Left ventricle myocardium inferior (tissue), 1 donor: ENCODE measurements around the gene TAPBP. TPM values are rescaled to one million over a fixed set of nuclear protein-coding genes. Genes with fewer than 3 reads are reported as not detected.

Experiments
- DNase-seq: peaks from one replicate; pipeline ENCODE4 v3.0.0-alpha.2; 2020
- H3K27ac ChIP-seq: fragments of 200-600 bp; replicated peaks from 2 replicates; pipeline ENCODE4 v1.8.0; 2021
- H3K27me3 ChIP-seq: fragments of 200-600 bp; 2 replicates; pipeline ENCODE4 v1.8.0; 2021; ENCODE audit warnings: low read depth
- H3K36me3 ChIP-seq: fragments of 200-600 bp; 2 replicates; pipeline ENCODE4 v1.8.0; 2021
- H3K4me1 ChIP-seq: fragments of 200-600 bp; 2 replicates; pipeline ENCODE4 v1.8.0; 2021
- H3K4me3 ChIP-seq: fragments of 200-600 bp; 2 replicates; pipeline ENCODE4 v1.8.0; 2021; ENCODE audit warnings: mild to moderate bottlenecking, moderate library complexity
- H3K9me3 ChIP-seq: fragments of 200-600 bp; replicated peaks from 2 replicates; pipeline ENCODE4 v1.8.0; 2021
- intact Hi-C: fragments of 100-400 bp; cut with micrococcal nuclease; formaldehyde crosslinking; loops from one replicate; pipeline ENCODE4 v1.11.0; 2022
- total RNA-seq: library from RNA; stranded (reverse); fragmentation: NEBNext Ultra II Directional; extraction: Animal tissue kit (Norgen Biotek cat#: 25700); gene quantifications from one replicate; pipeline ENCODE4 v1.2.1, GENCODE V29; 2021
- TF ChIP-seq, protein P1 (sequence below): fragments of 200-600 bp; IDR thresholded peaks from 2 replicates; pipeline ENCODE4 v1.8.0; 2021; ENCODE audit warnings: antibody characterized with exemption, mild to moderate bottlenecking, borderline replicate concordance
- donor health status: DM: no; HTN: yes; CAD: no; lungs with severe emphysema.

TAPBP gene
- total RNA-seq, 1 donor from 2014 or later: 92.3 TPM

GRCh38 chr6:33333666-33334065, 19.8 kb upstream of the TAPBP start:
- no peak for DNase-seq
- Histone ChIP-seq H3K9me3 (no peaks in the 10 kb centered on the region), H3K27ac (no peak overlapping the region), H3K36me3 (no peaks in the 10 kb centered on the region), H3K4me3 (no peak overlapping the region), H3K27me3 (no peaks in the 10 kb centered on the region), H3K4me1 (no peaks in the 10 kb centered on the region)
- TF ChIP-seq, protein P1, sequence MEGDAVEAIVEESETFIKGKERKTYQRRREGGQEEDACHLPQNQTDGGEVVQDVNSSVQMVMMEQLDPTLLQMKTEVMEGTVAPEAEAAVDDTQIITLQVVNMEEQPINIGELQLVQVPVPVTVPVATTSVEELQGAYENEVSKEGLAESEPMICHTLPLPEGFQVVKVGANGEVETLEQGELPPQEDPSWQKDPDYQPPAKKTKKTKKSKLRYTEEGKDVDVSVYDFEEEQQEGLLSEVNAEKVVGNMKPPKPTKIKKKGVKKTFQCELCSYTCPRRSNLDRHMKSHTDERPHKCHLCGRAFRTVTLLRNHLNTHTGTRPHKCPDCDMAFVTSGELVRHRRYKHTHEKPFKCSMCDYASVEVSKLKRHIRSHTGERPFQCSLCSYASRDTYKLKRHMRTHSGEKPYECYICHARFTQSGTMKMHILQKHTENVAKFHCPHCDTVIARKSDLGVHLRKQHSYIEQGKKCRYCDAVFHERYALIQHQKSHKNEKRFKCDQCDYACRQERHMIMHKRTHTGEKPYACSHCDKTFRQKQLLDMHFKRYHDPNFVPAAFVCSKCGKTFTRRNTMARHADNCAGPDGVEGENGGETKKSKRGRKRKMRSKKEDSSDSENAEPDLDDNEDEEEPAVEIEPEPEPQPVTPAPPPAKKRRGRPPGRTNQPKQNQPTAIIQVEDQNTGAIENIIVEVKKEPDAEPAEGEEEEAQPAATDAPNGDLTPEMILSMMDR: no peak
- intact Hi-C loops: no loop called here

GRCh38 chr6:33330736-33331135, 16.9 kb upstream of the TAPBP start:
- no peaks in the 10 kb centered on the region for H3K4me1 ChIP-seq
- DNase-seq: no peak
- intact Hi-C loops: no loop called here
- H3K36me3 ChIP-seq: no peaks in the 10 kb centered on the region
- no peak overlapping the region for H3K27ac ChIP-seq
- H3K4me3 ChIP-seq: no peak overlapping the region
- no peaks in the 10 kb centered on the region for H3K9me3 ChIP-seq
- TF ChIP-seq, protein P1: no peak
- no peaks in the 10 kb centered on the region for H3K27me3 ChIP-seq

GRCh38 chr6:33329058-33329457, 15.2 kb upstream of the TAPBP start:
- Histone ChIP-seq H3K36me3 (no peaks in the 10 kb centered on the region), H3K4me1 (peaks cover 1% of the 10 kb centered on the region), H3K4me3 (no peak overlapping the region), H3K27ac (no peak overlapping the region), H3K27me3 (no peaks in the 10 kb centered on the region), H3K9me3 (no peaks in the 10 kb centered on the region)
- TF ChIP-seq, protein P1: no peak
- intact Hi-C loops: no loop called here
- no peak for DNase-seq

DNA sequence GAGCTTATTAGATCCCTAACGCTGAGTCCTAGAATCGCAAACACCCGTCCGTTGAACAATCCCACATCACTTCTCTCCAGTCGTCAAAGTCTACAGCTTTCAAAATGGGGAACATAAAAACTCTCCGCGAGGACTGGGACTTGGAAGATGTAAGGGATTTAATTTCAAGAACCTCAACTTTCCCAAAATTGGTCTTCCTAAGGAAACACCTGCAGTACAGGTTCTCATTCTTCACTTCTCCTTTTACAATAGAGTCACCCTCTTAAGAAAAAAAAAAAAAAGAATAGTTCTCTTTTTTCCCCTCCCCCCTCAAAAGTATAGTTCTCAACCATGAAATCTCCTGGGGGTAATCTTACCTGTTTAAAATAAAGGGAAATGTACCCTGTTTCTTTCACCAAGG, 10.2 kb upstream of the TAPBP start:
- TF ChIP-seq, protein P1: no peak
- Histone ChIP-seq H3K27ac (peak overlapping the region; percentile 93), H3K4me1 (peaks cover 46% of the 10 kb centered on the region), H3K27me3 (no peaks in the 10 kb centered on the region), H3K36me3 (peaks cover 26% of the 10 kb centered on the region), H3K9me3 (no peaks in the 10 kb centered on the region), H3K4me3 (peak overlapping the region; percentile 82)
- no peak for DNase-seq
- intact Hi-C loops: no loop called here

GRCh38 chr6:33323623-33323948, 9.7 kb upstream of the TAPBP start:
- TF ChIP-seq, protein P1: no peak
- intact Hi-C loops: no loop called here
- Histone ChIP-seq H3K4me3 (peak overlapping the region; percentile 82), H3K27me3 (no peaks in the 10 kb centered on the region), H3K9me3 (no peaks in the 10 kb centered on the region), H3K27ac (peak overlapping the region; percentile 93), H3K36me3 (peaks cover 31% of the 10 kb centered on the region), H3K4me1 (peaks cover 51% of the 10 kb centered on the region)
- DNase-seq: no peak

GRCh38 chr6:33321227-33321626, 7.3 kb upstream of the TAPBP start:
- peak overlapping the region; percentile 93 for H3K27ac ChIP-seq
- intact Hi-C loops: no loop called here
- H3K27me3 ChIP-seq: no peaks in the 10 kb centered on the region
- H3K4me1 ChIP-seq: peaks cover 71% of the 10 kb centered on the region
- H3K36me3 ChIP-seq: peaks cover 32% of the 10 kb centered on the region
- TF ChIP-seq, protein P1: no peak
- H3K4me3 ChIP-seq: peak overlapping the region; percentile 82
- DNase-seq: no peak
- no peaks in the 10 kb centered on the region for H3K9me3 ChIP-seq
